ENCODE data around the gene CDYL.

- TF ChIP-seq CTCF (IDR thresholded peaks at IDR 0.05; ENCODE audit: insufficient read depth, low read length, poor library complexity, severe bottlenecking): no peak
- TF ChIP-seq EZH2phosphoT487 (conservative IDR thresholded peaks at IDR 0.05; ENCODE audit: low read length): no peak
These were observed 80.6 kb downstream of the CDYL start for GRCh38 chr6:4856785-4857184.

Data from SU-DHL-6 (cell line).